Tongue (tissue), 2 donors: ENCODE measurements around the gene PDCD1. TPM values are rescaled to one million over a fixed set of nuclear protein-coding genes. Genes with fewer than 3 reads are reported as not detected.
"Not testable (repeated sequence)": the region's sequence is repeated elsewhere in the genome, so short reads cannot be mapped to it uniquely, and the experiment has no call there.

Source experiments
- DNase-seq: peaks from one replicate; pipeline ENCODE4 v3.0.0-alpha.2; 2015
- total RNA-seq: library from RNA; depleted of rRNA; stranded (reverse); fragments of >200 nt; gene quantifications from one replicate; pipeline ENCODE4 v1.2.3, GENCODE V29; 2014

PDCD1 gene
- total RNA-seq = not detected

GRCh38 chr2:241858206-241859016 is at the start of gene PDCD1:
Gene PDCD1 (minus strand): TSS chr2:241858894. CDS start chr2:241858838, 56 bp downstream.
- DNase-seq = no peak

- DNase-seq = not testable (repeated sequence)
Observed at GRCh38 chr2:241907831-241908230, 49.1 kb upstream of the PDCD1 start.

- DNase-seq = no peak
Observed at GRCh38 chr2:241906826-241907570, 48.3 kb upstream of the PDCD1 start.

DNA sequence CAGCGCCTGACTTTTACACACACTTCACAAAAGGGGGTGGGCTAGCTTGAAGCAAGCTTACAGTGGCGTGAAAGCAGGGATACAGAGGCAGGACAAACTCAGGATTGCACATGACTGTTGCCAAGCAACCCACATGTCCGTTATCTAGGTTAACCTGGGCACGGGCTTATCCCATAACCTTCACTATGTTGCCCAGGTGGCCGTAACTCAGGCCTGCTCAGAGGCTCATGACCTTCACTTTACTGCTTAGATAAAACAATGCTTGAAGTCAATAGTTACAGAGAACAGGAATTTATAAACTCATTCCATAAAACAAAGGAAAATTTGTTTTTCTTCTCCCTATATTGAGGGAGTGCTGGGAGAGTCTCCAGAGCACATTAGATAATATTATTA is 47.7 kb upstream of the PDCD1 start:
- DNase-seq = not testable (repeated sequence)

DNA sequence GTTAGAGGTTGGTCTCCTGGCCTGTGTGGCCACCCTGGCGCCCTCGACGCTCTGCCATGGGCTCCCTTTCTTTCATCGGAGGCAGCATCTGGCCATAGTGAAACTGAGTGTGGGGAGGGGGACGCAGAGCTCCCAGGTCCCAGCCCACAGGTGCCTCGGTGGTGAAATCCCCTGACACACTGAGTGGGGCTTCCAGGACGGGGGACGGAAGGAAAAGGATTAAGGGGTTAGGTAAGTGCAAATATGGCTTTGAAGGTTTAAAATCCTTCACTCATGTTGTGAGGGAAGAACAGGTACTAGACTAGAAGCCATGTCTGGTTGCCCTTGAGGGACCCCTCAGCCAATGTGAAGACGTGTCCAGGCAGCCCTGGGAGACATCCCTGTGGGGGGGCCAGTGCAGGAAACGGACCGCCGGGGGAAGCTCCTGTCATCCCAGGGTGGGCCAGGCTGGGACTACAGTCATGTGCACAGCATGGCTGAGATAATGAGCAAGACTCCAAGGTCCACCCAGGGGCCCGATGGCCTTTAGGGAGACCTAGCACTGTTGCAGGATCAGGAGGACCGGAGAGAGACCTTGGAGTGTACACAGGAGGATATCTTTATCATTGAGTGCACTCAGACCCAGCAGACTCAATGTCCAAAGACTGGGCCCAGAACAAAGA is 47.2 kb upstream of the PDCD1 start:
- DNase-seq = no peak

DNA sequence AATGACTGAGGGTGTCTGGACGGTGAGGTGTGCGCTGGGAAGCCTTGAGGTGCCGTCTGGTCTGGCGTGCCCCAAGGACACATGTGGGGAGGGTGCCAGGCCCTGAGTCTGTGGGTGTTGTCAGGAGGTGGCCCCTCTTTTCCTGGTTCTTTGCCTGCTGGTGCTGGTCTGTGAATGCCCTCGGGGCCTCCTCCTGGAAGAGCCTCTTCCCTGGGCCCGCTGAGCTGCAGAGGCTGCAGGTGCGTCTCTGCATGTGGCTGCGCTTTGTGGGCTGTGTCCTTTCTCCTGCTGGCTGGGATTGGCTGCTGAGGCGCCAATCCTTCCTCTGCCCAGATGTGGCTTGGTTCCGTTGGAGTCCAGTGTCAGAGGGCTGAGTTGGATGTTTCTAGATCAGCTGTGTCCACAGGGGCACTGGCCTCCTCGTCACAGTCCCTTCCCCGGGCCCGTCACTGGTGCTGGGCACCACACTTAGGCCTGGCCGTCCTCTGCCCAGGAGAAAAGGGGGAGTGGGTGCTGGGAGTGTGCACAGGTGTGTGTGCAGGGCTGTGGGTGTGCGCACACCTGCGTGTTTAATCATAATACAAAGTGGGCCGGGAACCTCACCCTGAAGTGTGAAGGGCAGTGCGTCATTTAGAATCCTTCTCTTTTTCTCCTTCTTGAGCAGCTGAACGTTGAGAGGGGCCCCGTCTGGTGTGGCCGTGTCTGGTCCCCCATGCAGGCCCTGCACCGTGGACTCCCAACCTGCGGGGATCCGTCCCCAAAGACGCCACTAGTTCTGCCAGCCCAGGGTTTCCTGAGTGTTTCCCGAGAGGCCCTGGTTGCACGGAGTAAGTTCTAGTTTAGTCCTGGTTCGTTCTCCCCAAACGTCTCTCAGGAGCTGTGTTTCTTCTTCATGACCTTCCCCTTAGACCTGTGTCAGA is 46.4 kb upstream of the PDCD1 start:
- no peak for DNase-seq

GRCh38 chr2:241904011-241904718 is 45.5 kb upstream of the PDCD1 start:
- DNase-seq = no peak

DNA sequence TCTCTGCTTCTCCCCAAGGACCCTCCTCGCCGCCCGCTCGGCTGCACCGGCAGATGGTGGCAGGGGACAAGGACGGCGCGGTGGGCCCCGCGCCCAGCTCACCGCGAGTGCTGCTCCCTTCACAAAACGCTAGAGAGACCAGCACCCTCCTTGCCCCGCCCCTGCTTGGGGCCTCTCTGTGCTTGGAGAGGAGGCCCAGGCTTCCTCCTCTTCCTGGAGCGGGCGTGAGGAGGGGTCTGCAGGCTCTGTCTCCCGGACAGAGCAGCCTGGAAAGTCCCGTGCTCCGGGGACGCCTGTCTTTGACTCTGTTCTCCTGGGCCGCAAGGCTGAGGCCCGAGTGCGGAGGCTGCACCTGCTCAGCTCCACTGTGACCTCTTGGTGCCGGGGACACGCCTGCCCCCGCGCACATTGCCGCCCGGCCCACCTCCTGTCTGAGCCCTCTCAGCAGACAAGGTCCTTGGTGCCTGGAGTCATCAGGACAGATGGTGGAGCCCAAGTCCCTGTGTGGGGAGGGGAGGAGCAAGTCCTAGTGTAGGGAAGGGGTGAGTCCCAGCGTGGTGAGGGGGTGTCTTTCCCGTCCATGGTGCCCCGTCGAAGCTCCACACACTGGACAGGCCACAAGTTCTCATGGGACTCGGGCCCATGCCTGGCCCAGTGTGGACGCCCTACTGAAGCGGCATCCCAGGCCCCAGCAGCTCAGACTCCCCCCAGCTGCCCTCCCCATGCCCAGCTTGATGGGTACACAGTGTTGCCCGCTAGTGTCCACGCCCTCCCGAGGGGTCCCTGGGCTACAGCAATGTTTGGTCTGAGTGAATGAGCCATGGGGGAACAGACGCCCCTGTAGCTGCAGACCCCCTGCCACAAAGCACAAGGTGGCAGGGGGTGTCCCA is 44.7 kb upstream of the PDCD1 start:
- DNase-seq = no peak

GRCh38 chr2:241902357-241902991 is 43.8 kb upstream of the PDCD1 start:
- DNase-seq = no peak

DNA sequence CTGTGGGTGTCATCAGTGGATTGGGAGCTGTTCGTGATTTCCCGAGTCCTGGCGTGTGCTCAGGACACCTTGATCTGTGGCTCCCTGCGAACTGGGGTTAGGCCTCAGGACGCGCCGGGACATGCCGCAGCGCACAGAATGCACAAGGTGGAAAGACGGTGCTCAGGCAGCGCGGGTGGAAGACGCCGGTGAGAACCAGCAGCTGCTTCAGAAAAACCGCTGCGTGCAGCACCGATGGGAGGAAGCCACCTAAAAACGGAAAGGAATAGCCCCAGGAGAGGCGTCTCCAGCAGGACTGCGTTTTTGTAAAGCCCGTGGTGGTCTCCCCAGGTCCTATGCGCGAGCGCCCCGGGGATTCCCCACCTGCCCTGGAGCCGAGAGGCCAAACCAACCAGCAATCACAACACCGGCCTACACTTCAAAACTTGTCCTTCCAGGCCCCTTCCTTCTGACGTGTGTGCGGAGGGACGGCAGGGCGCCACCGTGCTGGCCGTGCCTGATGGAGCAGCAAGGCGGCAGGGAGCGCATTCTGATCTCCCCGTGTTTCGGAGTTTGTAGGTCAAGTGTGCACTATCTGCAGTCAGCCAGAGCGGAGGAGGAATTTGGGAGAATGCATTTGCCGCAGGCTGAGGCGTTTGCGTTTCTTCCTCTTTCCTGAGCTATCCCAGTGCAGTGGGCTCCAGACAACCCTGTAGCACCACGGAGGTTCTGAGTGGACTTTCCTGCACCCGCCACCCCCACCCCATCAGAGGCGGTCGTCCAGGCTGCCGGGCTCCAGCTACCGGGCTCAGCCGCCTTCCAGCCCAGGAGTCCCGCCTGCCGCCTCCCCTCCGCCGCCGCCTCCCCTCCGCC is 43.0 kb upstream of the PDCD1 start:
- DNase-seq = peak; percentile 18

DNA sequence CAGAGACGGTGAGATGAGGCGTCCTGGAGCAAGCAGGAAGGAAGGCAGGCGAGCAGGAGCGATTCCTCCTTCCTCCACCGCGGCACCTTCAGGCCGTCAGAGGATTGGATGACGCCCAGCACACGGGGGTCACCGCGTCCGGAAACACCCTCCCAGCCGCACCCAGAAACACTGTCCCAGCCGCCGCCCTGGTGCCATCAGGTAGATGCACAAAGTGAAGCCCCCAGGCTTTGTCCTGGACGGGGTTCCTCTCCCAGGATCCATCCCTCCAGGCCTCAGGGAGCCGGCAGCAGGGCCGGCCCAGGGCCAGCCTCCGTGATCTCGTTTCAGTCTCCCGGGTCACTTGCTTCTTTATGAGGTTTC is 42.3 kb upstream of the PDCD1 start:
- DNase-seq = no peak

GRCh38 chr2:241900251-241901017 is 41.7 kb upstream of the PDCD1 start:
- DNase-seq = peak; percentile 83

DNA sequence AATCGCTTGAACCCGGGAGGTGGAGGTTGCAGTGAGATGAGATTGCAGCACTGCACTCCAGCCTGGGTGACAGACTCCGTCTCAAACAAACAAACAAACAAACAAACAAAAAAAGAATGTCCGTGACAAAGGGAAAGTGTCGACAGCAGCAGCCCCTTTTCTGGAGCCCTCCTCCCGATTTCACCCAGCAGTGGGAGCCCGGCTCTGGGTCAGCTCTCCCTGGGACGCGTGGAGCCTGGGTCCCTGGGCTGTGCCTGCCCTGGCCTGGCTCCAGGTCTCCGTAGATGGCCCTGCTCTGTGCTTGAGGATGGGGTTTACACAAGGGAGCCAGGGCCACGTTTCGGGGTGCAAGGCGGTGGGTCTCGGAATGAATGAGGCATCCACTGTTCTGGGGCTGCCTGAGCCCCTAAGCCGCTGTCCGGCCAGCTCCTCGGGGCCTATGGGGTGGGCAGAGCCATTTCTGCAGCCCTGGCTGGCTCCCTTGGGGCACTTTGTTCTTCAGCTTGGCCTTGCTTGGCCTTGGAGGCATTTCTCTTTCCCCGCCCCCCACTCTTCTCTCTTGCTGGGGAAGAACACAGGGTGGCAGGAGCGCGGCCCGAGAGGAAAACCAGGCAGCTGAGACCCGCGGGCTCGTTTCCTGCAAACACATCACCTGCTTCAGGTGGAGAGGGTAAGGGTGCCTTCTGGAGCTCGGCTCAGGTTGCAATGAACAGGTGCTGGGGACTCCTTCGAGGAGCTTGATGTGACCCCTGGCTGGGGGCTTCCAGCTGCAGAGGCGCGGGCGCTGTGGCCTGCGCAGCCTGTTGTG is 40.0 kb upstream of the PDCD1 start:
- DNase-seq = peak; percentile 20

DNA sequence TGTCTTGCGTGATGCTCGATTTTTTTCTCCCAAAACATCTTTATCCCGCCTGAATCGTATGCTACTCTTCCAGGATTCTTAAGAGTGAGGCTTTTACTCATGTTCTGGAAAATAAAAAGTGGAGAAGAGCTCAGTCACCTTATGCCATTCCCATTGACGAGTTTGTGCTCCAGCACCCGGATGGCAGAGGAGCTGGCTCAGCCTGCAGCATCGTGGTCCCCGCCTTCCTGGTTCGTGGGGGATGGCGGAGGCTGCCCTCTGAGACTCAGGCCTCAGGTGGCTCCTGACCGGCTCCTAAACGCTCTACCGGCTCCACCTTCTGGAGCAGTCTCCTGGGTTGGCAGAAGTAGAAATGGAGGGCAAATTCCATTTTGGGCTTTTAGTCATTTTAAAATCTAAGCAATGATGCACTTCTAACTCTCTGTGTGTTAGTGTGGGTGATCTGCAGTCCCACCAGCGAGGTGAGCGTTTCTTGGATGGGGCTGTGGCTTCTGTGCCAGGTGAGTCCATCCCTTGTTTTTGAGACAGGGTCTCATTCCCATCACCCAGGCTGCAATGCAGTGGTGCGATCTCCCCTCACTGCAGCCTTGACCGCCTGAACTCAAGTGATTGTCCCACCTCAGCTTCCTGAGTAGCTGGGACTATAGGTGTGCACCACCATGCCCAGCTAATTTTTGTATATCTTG is 38.7 kb upstream of the PDCD1 start:
- DNase-seq = no peak

DNA sequence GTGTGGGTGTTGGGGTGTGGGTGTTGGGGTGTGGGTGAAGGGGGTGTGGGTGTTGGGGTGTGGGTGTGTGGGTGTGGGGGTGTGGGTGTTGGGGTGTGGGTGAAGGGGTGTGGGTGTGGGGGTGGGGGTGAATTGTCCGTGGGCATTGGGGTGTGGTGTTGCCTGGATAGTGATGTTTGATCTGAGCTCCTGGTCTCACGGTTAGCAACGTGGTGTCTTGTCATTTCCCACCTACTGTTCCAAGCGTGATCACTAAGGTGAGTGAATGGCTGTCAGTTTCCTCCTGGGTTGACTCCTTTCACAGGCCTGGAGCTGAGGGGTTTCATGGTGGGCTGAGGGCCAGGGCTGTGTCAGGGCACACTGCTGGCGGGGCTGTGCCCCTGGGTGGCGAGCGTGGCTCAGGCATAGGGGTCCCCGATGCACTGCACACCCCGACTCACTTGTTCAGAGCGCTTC is 38.1 kb upstream of the PDCD1 start:
- no peak for DNase-seq
